ENCODE measurements around the gene DENND6B.

The DENND6B gene

GRCh38 chr22:50285568-50286229 is 41.1 kb downstream of the DENND6B start:
- peaks cover 6% of the 10 kb centered on the region for H3K27me3 Mint-ChIP-seq
- H3K27ac Mint-ChIP-seq, result no peak overlapping the region
- CTCF ChIA-PET, result no interaction called here
- H3K4me3 Mint-ChIP-seq, result no peak overlapping the region
- no peaks in the 10 kb centered on the region for H3K9me3 Mint-ChIP-seq
- no peaks in the 10 kb centered on the region for H3K36me3 Mint-ChIP-seq
- no peak for DNase-seq
- no peaks in the 10 kb centered on the region for H3K4me1 Mint-ChIP-seq

GRCh38 chr22:50284479-50284878 is 42.3 kb downstream of the DENND6B start:
- no peak for DNase-seq
- H3K27ac Mint-ChIP-seq, result no peak overlapping the region
- no peaks in the 10 kb centered on the region for H3K27me3 Mint-ChIP-seq
- no peaks in the 10 kb centered on the region for H3K36me3 Mint-ChIP-seq
- no peaks in the 10 kb centered on the region for H3K9me3 Mint-ChIP-seq
- CTCF ChIA-PET, result no interaction called here
- H3K4me1 Mint-ChIP-seq, result no peaks in the 10 kb centered on the region
- no peak overlapping the region for H3K4me3 Mint-ChIP-seq

- H3K9me3 Mint-ChIP-seq, result no peaks in the 10 kb centered on the region
Measured at GRCh38 chr22:50283821-50284220, 43.0 kb downstream of the DENND6B start.

GRCh38 chr22:50282361-50283155 is 44.3 kb downstream of the DENND6B start:
- DNase-seq, result no peak
- no peaks in the 10 kb centered on the region for H3K4me1 Mint-ChIP-seq
- H3K9me3 Mint-ChIP-seq, result no peaks in the 10 kb centered on the region
- no peaks in the 10 kb centered on the region for H3K36me3 Mint-ChIP-seq
- no peak overlapping the region for H3K27ac Mint-ChIP-seq
- H3K27me3 Mint-ChIP-seq, result no peaks in the 10 kb centered on the region
- CTCF ChIA-PET, result no interaction called here
- no peak overlapping the region for H3K4me3 Mint-ChIP-seq

More at GRCh38 chr22:50283821-50284220, 43.0 kb downstream of the DENND6B start:
- Mint-ChIP-seq H3K27me3 (no peaks in the 10 kb centered on the region), H3K27ac (no peak overlapping the region), H3K4me3 (no peak overlapping the region), H3K36me3 (no peaks in the 10 kb centered on the region), H3K4me1 (no peaks in the 10 kb centered on the region)
- no peak for DNase-seq
- CTCF ChIA-PET, result no interaction called here

- H3K4me1 Mint-ChIP-seq, result no peaks in the 10 kb centered on the region
- H3K9me3 Mint-ChIP-seq, result no peaks in the 10 kb centered on the region
- DNase-seq, result no peak
- no peaks in the 10 kb centered on the region for H3K36me3 Mint-ChIP-seq
- H3K4me3 Mint-ChIP-seq, result no peak overlapping the region
- H3K27me3 Mint-ChIP-seq, result no peaks in the 10 kb centered on the region
- CTCF ChIA-PET, result no interaction called here
- no peak overlapping the region for H3K27ac Mint-ChIP-seq
Measured at GRCh38 chr22:50281957-50282356, 44.9 kb downstream of the DENND6B start.

- H3K27me3 Mint-ChIP-seq, result no peaks in the 10 kb centered on the region
- H3K9me3 Mint-ChIP-seq, result no peaks in the 10 kb centered on the region
- no peak overlapping the region for H3K4me3 Mint-ChIP-seq
- CTCF ChIA-PET, result no interaction called here
- no peaks in the 10 kb centered on the region for H3K4me1 Mint-ChIP-seq
- H3K36me3 Mint-ChIP-seq, result no peaks in the 10 kb centered on the region
- no peak for DNase-seq
- no peak overlapping the region for H3K27ac Mint-ChIP-seq
Measured at GRCh38 chr22:50281384-50281760, 45.4 kb downstream of the DENND6B start.

- H3K27ac Mint-ChIP-seq, result no peak overlapping the region
- no peaks in the 10 kb centered on the region for H3K4me1 Mint-ChIP-seq
- H3K9me3 Mint-ChIP-seq, result no peaks in the 10 kb centered on the region
- no peak for DNase-seq
- H3K36me3 Mint-ChIP-seq, result no peaks in the 10 kb centered on the region
- CTCF ChIA-PET, result no interaction called here
- no peak overlapping the region for H3K4me3 Mint-ChIP-seq
- no peaks in the 10 kb centered on the region for H3K27me3 Mint-ChIP-seq
Measured at GRCh38 chr22:50280708-50281383, 46.0 kb downstream of the DENND6B start.

- CTCF ChIA-PET, result interaction anchor here (0.9 kb wide), 1 partner anchor 46 kb away, joined by 3 read pairs; the partner anchor contains the start of gene DENND6B
- Mint-ChIP-seq H3K36me3 (no peaks in the 10 kb centered on the region), H3K9me3 (no peaks in the 10 kb centered on the region), H3K4me3 (no peak overlapping the region), H3K27ac (no peak overlapping the region), H3K4me1 (no peaks in the 10 kb centered on the region), H3K27me3 (no peaks in the 10 kb centered on the region)
- no peak for DNase-seq
Measured at GRCh38 chr22:50280022-50280707, 46.6 kb downstream of the DENND6B start.

- H3K4me3 Mint-ChIP-seq, result no peak overlapping the region
- no peaks in the 10 kb centered on the region for H3K9me3 Mint-ChIP-seq
- DNase-seq, result no peak
- CTCF ChIA-PET, result interaction anchor here (0.9 kb wide), 1 partner anchor 47 kb away, joined by 3 read pairs; the partner anchor contains the start of gene DENND6B
- H3K36me3 Mint-ChIP-seq, result no peaks in the 10 kb centered on the region
- H3K27ac Mint-ChIP-seq, result no peak overlapping the region
- no peaks in the 10 kb centered on the region for H3K4me1 Mint-ChIP-seq
- peaks cover 3% of the 10 kb centered on the region for H3K27me3 Mint-ChIP-seq
Measured at GRCh38 chr22:50278956-50279619, 47.7 kb downstream of the DENND6B start.

GRCh38 chr22:50278461-50278860 is 48.4 kb downstream of the DENND6B start:
- Mint-ChIP-seq H3K27ac (no peak overlapping the region), H3K36me3 (no peaks in the 10 kb centered on the region), H3K9me3 (no peaks in the 10 kb centered on the region), H3K4me3 (no peak overlapping the region), H3K27me3 (peaks cover 9% of the 10 kb centered on the region), H3K4me1 (no peaks in the 10 kb centered on the region)
- no peak for DNase-seq
- CTCF ChIA-PET, result no interaction called here

- H3K4me1 Mint-ChIP-seq, result no peaks in the 10 kb centered on the region
- H3K27me3 Mint-ChIP-seq, result peaks cover 16% of the 10 kb centered on the region
- H3K9me3 Mint-ChIP-seq, result no peaks in the 10 kb centered on the region
- H3K36me3 Mint-ChIP-seq, result no peaks in the 10 kb centered on the region
- no peak overlapping the region for H3K27ac Mint-ChIP-seq
- CTCF ChIA-PET, result no interaction called here
- H3K4me3 Mint-ChIP-seq, result no peak overlapping the region
- no peak for DNase-seq
Measured at GRCh38 chr22:50277761-50278160, 49.1 kb downstream of the DENND6B start.

GRCh38 chr22:50276143-50276542 is 50.7 kb downstream of the DENND6B start:
- DNase-seq, result peak; percentile 63
- CTCF ChIA-PET, result interaction anchor here (0.6 to 2.7 kb wide), 21 partner anchors 17 to 418 kb away, joined by 3 to 30 read pairs (median 4); partner anchors contain the start of genes DENND6B and LMF2
- no peaks in the 10 kb centered on the region for H3K36me3 Mint-ChIP-seq

GRCh38 chr22:50275181-50276055 is 51.4 kb downstream of the DENND6B start:
- peaks cover 38% of the 10 kb centered on the region for H3K27me3 Mint-ChIP-seq
- DNase-seq, result no peak
- H3K27ac Mint-ChIP-seq, result no peak overlapping the region
- CTCF ChIA-PET, result interaction anchor here (0.8 to 2.7 kb wide), 15 partner anchors 17 to 346 kb away, joined by 3 to 30 read pairs (median 4); partner anchors contain the start of gene LMF2
- H3K9me3 Mint-ChIP-seq, result no peaks in the 10 kb centered on the region
- H3K4me1 Mint-ChIP-seq, result peaks cover 7% of the 10 kb centered on the region
- H3K4me3 Mint-ChIP-seq, result no peak overlapping the region
- H3K36me3 Mint-ChIP-seq, result no peaks in the 10 kb centered on the region

More at GRCh38 chr22:50276143-50276542, 50.7 kb downstream of the DENND6B start:
- Mint-ChIP-seq H3K27me3 (peaks cover 31% of the 10 kb centered on the region), H3K9me3 (no peaks in the 10 kb centered on the region), H3K4me3 (no peak overlapping the region), H3K4me1 (peaks cover under 1% of the 10 kb centered on the region), H3K27ac (no peak overlapping the region)

All from activated naive CD4-positive, alpha-beta T cell treated with anti-CD3 and anti-CD28 coated beads, Interleukin-2, amount 10 ng/mL, durations not matched to agents 7 days and 5 days (primary cell).